Erythroblast (primary cell): ENCODE results near the gene LARGE1.

Source experiments
- DNase-seq, 2 experiments: peaks; one replicate each; lab custom pipeline; 2025; lab: John Stamatoyannopoulos, UW
- GATA1 ChIP-seq: IDR thresholded peaks from 2 replicates; pipeline ENCODE4 v1.6.1; 2011; ENCODE audit warnings: low read depth, mild to moderate bottlenecking, control low read depth, low read length, moderate library complexity
- POLR2A ChIP-seq: IDR thresholded peaks from 2 replicates; pipeline ENCODE4 v1.6.1; 2011; ENCODE audit warnings: mild to moderate bottlenecking, low read length

LARGE1 gene

GRCh38 chr22:33921525-33922348 lies 1.5 kb upstream of the LARGE1 start:
- no peak for TF ChIP-seq GATA1
- TF ChIP-seq POLR2A = no peak
- DNase-seq = no peak

- DNase-seq = peak; percentile 71 to 85
- TF ChIP-seq GATA1 (no peak), POLR2A (no peak)
These were observed 750 bp upstream of the LARGE1 start for GRCh38 chr22:33920927-33921524.

- no peak for DNase-seq
- no peak for TF ChIP-seq GATA1
These were observed 682 bp downstream of the LARGE1 start for GRCh38 chr22:33919391-33920196.

- TF ChIP-seq GATA1 = no peak
- TF ChIP-seq POLR2A = no peak
- no peak for DNase-seq
These were observed 1.5 kb downstream of the LARGE1 start for GRCh38 chr22:33918676-33919365.

- no peak for TF ChIP-seq POLR2A
- no peak for TF ChIP-seq GATA1
- no peak for DNase-seq
These were observed 2.4 kb downstream of the LARGE1 start for GRCh38 chr22:33917744-33918406.

GRCh38 chr22:33914699-33915098 lies 5.6 kb downstream of the LARGE1 start:
- TF ChIP-seq GATA1 = no peak
- TF ChIP-seq POLR2A = no peak
- no peak for DNase-seq

- TF ChIP-seq POLR2A (no peak), GATA1 (no peak)
- no peak for DNase-seq
These were observed 6.1 kb downstream of the LARGE1 start for GRCh38 chr22:33914131-33914530.

GRCh38 chr22:33913188-33913587 lies 7.1 kb downstream of the LARGE1 start:
- DNase-seq = no peak
- TF ChIP-seq POLR2A (no peak), GATA1 (no peak)

- TF ChIP-seq GATA1 (no peak), POLR2A (no peak)
- no peak for DNase-seq
These were observed 10.4 kb downstream of the LARGE1 start for GRCh38 chr22:33909911-33910310.

GRCh38 chr22:33909075-33909458 lies 11.2 kb downstream of the LARGE1 start:
- DNase-seq = no peak
- TF ChIP-seq GATA1 (no peak), POLR2A (no peak)

GRCh38 chr22:33908171-33909074 lies 11.9 kb downstream of the LARGE1 start:
- TF ChIP-seq GATA1 = no peak
- TF ChIP-seq POLR2A = no peak
- DNase-seq = no peak

- TF ChIP-seq GATA1 (no peak), POLR2A (no peak)
- no peak for DNase-seq
These were observed 13.3 kb downstream of the LARGE1 start for GRCh38 chr22:33906954-33907353.

- no peak for DNase-seq
- TF ChIP-seq GATA1 (no peak), POLR2A (no peak)
These were observed 13.8 kb downstream of the LARGE1 start for GRCh38 chr22:33906475-33906874.
